ELR (cell line): ENCODE results near the gene MYH14.
"Not testable (repeated sequence)": the region's sequence is repeated elsewhere in the genome, so short reads cannot be mapped to it uniquely, and the experiment has no call there.

Experiments used
- DNase-seq: peaks from one replicate; pipeline ENCODE4 v3.0.0-alpha.2; 2015; ENCODE audit warnings: low read depth

Gene MYH14

GRCh38 chr19:50320051-50320450 is 116.6 kb downstream of the MYH14 start:
- no peak for DNase-seq

- DNase-seq, result no peak
Measured at GRCh38 chr19:50320596-50320995, 117.2 kb downstream of the MYH14 start.

GRCh38 chr19:50321831-50322230 is 118.4 kb downstream of the MYH14 start:
- no peak for DNase-seq

- DNase-seq, result no peak
Measured at GRCh38 chr19:50322234-50322633, 118.8 kb downstream of the MYH14 start.

GRCh38 chr19:50322931-50323781 is 119.7 kb downstream of the MYH14 start:
- no peak for DNase-seq

- no peak for DNase-seq
Measured at GRCh38 chr19:50323782-50324133, 120.3 kb downstream of the MYH14 start.

- no peak for DNase-seq
Measured at GRCh38 chr19:50324331-50324730, 120.9 kb downstream of the MYH14 start.

GRCh38 chr19:50325310-50326100 is 122.1 kb downstream of the MYH14 start:
- peak; percentile 65 for DNase-seq

- DNase-seq, result no peak
Measured at GRCh38 chr19:50326101-50326664, 122.8 kb downstream of the MYH14 start.

- DNase-seq, result no peak
Measured at GRCh38 chr19:50327013-50327412, 123.6 kb downstream of the MYH14 start.

GRCh38 chr19:50327461-50328223 is 124.2 kb downstream of the MYH14 start:
- no peak for DNase-seq

GRCh38 chr19:50328224-50328872 is 124.9 kb downstream of the MYH14 start:
- no peak for DNase-seq

GRCh38 chr19:50328873-50329145 is 125.4 kb downstream of the MYH14 start:
- DNase-seq, result no peak

GRCh38 chr19:50329146-50329925 is 125.9 kb downstream of the MYH14 start, which contains the start of gene KCNC3:
Gene KCNC3, minus strand, starts transcription at chr19:50329377. Its CDS starts 295 bp downstream, at chr19:50329082.
- peak; percentile 19 for DNase-seq

GRCh38 chr19:50329926-50330294 is 126.5 kb downstream of the MYH14 start:
- not testable (repeated sequence) for DNase-seq

GRCh38 chr19:50330365-50331078 is 127.1 kb downstream of the MYH14 start:
- peak; percentile 22 for DNase-seq

GRCh38 chr19:50331221-50331993 is 128.0 kb downstream of the MYH14 start:
- DNase-seq, result no peak

GRCh38 chr19:50331994-50332243 is 128.5 kb downstream of the MYH14 start:
- no peak for DNase-seq

GRCh38 chr19:50332244-50333038 is 129.0 kb downstream of the MYH14 start:
- DNase-seq, result no peak
